ENCODE data around the gene CLECL1.

The CLECL1 gene

GRCh38 chr12:9732921-9733461, at the start of gene CLECL1:
Gene CLECL1 (minus strand): TSS chr12:9733097.
- no peak for DNase-seq (ENCODE audit: low read depth, low spot score)

DNA sequence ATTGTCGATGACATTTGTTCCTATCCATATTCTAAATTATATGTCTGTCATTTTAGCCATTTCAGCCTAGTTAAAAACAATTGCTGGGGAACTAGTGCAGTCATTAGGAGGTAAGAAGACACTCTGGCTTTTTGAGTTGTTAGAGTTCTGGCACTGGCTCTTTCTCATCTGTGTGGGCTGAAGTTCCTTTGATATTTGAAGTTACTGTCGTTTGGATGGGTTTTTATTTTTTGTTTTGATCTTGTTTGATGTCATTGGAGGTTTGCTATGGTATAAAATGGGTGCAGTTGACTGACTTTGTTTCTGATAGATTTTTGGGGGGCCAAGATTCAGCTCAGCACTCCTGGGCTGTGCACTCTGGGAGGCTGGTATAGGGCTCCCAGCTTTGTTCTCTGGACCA, 48.5 kb upstream of the CLECL1 start:
- no peak for DNase-seq (ENCODE audit: low read depth, low spot score)

DNA sequence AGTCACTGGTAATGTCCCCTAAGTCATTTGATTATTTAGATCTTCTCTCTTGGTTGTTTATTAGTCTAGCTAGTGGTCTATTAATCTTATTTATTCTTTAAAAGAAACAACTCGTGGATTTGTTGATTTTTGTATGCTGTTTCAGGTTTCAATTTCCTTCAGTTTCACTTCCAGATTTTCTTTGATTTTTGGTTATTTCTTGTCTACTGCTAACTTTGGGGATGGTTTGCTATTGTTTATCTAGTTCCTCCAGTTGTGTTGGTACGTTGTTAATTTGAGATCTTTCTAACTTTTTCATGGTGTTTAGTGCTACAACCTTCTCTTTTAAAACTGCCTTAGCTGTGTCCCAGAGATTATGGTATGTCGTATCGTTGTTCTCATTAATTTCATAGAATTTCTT, 46.3 kb upstream of the CLECL1 start:
- DNase-seq (ENCODE audit: low read depth, low spot score), result no peak

GRCh38 chr12:9776781-9777180, 43.9 kb upstream of the CLECL1 start:
- DNase-seq (ENCODE audit: low read depth, low spot score), result no peak

GRCh38 chr12:9773216-9773877, 40.5 kb upstream of the CLECL1 start:
- no peak for DNase-seq (ENCODE audit: low read depth, low spot score)

DNA sequence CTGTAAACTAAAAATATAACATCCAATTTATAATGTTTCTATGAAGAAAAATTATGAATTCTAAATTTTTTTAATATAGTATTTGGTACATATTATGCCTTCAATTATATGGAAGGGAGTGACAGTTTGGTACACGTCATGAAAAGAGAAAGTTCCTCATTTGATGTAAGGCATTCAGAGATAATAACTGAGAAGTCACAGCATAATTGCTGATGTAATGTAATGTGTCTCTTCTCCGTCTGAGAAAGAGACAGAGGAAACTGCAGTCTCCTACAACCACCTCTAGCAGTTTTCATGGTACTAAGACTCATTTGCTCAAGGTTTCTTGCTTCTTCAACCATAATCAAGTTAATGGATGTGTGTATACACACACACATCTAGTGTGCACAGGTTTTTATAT, 30.1 kb upstream of the CLECL1 start:
- DNase-seq (ENCODE audit: low read depth, low spot score), result no peak

DNA sequence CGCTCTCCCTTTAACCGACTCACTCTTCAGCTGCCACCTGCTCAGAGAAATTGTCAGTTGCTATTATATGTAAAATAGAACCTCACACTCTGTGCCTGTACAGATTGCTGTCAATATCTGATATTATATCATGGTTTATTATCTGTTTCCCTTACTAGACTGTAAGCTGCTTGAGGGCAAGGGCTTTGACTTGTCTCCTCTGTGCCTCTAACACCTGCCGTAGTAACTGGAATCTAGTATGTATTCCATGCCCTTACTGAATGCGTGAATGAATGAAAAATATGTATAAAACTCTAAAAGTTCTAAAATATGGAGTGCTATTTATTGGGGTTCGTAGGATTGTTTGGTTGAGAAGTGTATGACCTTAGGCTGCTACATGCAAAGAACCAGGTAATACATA, 29.5 kb upstream of the CLECL1 start:
- no peak for DNase-seq (ENCODE audit: low read depth, low spot score)

- DNase-seq (ENCODE audit: low read depth, low spot score), result no peak
Measured at GRCh38 chr12:9761419-9761781, 28.5 kb upstream of the CLECL1 start.

DNA sequence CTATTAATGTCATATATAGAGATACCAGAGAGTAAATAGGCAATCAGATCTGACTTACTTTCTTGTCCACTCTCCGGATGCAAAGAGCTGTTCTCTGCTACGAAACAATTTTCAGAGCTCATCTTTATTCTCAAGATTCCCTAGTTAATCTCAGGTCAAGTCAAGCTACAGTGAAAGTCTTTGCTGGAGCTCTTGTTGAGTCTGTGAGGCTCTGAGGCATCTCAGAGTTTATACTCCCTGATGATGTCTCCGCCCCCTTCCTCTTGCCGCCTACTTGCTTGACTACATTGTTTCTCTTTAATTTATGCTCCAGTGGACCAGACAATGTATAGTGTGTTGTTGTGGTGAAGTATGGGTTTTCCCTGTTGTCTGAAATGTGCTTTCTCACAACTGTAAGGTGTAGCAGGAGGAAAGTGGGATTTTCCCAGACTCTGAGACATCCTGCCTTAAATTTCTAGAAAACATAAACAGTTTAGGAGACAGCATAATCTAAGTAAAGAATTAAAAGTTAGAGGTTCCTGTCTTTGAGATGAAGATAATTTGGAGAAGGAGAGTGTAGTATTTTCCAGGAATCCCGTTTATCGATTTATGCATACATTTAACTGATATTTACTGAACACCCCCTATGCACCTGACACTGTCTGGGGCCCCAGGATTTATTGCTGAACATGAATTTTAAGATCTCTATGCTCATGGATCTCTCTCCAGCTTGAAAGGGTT, 28.0 kb upstream of the CLECL1 start, which contains the start of gene CD69:
Gene CD69 (minus strand): TSS at position 203 of the 720 bp plus-strand sequence. CDS start 81 bp downstream, at position 122.
- DNase-seq (ENCODE audit: low read depth, low spot score), result no peak

GRCh38 chr12:9760120-9760519, 27.2 kb upstream of the CLECL1 start:
- no peak for DNase-seq (ENCODE audit: low read depth, low spot score)

DNA sequence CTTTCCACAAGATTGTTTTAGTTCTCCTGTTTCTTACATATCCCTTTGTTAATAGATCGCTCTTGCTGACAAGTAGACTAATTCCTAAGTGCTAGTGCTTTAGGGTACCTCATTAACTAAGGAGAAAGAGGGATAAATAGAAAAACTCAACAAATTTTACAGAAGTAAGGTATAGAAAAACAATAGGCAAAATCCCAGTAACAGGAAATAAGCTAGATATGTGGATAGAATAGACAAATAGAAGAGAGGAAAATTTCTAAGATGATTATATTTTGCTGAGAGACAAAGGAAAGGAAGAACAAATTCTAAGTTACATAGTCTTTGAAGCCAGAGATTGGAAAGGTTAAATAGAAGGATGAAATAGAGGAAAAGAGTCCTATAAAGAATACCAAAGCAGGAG, 26.8 kb upstream of the CLECL1 start:
- no peak for DNase-seq (ENCODE audit: low read depth, low spot score)

- DNase-seq (ENCODE audit: low read depth, low spot score), result no peak
Measured at GRCh38 chr12:9758119-9758518, 25.2 kb upstream of the CLECL1 start.

DNA sequence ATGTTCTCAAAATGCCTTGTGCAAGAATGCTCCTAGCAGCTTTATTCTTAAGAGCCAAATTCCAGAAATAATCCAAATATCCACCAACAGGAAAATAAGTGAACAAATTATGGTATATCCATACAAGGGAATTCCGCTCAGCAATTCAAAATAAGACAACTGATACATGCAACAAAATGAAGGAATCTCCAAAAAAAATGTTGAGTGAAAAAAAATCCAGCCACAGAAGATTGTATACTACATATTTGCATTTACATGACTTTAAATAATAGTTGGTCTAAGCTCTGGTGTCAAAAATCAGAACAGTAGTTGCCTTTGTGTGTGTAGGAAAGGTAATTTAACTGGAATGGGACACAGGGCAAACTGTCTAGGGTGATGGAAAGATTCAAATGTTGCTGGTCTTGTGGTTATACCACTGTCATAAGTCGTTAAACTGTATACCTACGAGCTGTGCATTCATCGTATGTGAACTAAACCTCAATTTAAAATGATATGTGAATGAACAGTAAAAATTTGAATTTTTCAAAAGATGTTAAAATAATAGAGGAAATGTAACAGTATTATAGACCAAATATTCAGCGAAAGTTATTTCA, 24.6 kb upstream of the CLECL1 start:
- DNase-seq (ENCODE audit: low read depth, low spot score), result no peak

DNA sequence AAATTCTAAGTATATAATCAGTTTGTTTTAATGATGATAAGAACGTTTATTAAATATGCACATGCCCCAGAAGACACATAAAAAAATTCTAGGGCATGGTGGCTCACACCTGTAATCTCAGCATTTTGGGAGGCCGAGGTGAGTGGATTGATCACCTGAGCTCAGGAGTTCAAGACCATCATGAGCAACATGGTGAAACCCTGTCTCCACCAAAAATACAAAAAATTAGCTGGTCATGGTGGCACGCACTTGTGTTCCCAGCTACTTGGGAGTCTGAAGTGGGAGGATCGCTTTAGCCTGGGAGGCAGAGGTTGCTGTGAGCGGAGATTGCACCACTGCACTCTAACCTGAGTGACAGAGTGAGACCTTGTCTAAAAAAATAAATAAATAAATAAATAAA, 23.8 kb upstream of the CLECL1 start:
- DNase-seq (ENCODE audit: low read depth, low spot score), result no peak

DNA sequence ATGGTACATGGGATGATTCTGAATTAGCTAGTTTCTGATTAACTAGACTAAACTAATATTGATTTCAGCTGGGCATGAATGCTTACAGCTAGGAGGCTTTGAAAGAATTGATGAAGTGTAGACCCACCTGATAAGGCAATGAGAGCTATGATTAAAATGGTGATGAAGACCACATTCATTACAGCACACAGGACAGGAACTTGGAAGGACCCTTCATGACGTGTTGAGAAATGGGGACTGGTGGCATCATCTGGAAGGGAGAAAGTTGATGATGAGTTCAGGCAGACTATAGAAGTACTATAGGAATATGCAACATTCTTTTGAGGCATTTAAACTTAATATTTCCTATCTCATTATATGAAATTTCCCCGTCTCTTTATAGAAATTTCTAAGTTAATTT, 23.3 kb upstream of the CLECL1 start:
- DNase-seq (ENCODE audit: low read depth, low spot score), result no peak

- no peak for DNase-seq (ENCODE audit: low read depth, low spot score)
Measured at GRCh38 chr12:9755567-9755966, 22.7 kb upstream of the CLECL1 start.

DNA sequence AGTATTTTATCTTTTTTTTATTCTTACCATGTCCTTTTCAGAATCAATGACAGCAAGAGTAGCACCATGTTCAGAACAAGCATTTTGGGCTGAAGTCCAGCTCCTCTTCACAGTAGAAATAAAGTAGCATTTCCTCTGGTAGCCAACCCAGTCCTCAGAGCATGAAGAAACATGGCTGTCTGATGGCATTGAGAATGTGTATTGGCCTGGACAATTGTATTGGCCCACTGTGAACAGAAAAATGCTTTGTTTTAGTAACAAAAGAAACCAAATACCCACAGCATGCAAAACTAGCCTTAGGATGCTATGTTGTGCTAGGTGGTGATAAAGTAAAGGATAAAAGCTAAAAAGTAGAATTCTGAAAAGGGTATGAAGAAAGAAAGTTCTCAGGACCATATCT, 22.1 kb upstream of the CLECL1 start:
- DNase-seq (ENCODE audit: low read depth, low spot score), result no peak

DNA sequence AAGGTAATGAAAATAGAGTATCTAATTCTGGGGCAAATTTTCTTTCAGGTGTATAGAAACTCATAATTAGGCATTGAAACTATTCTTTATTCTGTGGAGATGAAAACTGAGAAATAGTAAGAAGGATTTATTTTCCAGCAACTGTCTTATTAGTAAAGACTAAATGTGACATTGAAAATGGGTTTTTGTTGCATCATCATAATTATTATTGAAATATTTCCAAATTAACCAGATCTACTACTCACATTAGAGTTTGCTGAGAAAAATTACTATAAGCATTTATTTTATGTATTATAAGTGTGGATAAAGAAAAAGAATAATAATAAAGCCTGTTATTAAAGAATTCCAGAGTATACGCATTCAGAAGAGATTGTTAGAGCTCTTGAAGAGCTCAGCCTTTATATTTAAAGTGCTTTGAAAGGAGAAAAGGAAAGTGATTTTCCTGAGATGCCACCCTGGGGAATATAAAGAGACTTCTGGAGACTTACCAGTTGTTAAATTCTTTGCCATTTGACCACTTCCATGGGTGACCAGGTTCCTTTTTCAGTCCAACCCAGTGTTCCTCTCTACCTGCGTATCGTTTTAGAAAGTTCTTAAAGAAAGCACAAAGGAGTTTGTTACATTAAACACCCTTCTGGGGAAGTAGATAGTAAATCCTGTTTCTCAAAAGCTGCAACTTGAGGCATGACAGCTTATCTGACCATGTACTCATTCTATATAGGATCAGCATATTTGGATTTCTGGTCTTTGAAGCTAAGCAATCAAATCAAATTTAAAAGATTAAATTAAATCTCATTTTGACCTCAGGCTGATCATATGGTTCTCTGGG, 21.4 kb upstream of the CLECL1 start:
- DNase-seq (ENCODE audit: low read depth, low spot score), result no peak

DNA sequence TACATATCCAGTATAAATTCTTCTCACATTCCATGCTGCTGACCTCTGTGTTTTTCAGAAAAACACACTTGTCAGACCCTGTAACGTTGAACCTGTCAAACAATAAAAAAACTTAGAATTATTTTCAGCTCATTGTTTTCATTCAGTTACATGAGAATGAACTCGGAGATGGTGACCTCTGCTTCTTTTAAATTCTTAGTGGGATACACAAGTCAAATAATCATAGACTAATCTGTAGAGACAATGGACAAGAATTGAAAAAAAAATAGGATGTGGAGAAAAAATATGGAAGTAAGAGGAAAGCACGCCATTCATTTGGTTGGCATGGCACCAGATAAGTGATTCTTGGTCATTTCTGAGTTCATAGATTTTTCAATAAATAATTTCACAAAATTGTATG, 20.6 kb upstream of the CLECL1 start:
- DNase-seq (ENCODE audit: low read depth, low spot score), result no peak

DNA sequence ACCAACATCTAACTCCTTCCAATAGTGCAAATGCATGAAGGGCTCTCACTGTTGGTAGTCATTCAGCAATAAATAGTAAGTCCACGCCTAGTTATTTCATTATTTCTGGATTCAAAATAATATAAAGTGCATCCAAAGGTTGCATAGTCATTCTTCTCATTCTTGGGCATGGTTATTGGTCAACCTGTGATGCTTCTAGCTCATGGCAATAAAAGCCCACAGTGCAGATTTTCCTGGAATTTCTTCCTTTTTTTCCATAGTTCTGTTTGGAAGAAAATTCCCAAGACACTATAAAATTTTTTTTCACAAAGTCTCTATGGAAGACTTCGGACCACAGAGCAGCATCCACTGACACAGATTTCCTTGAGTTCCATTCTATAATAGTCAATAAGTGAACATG, 20.2 kb upstream of the CLECL1 start:
- DNase-seq (ENCODE audit: low read depth, low spot score), result no peak

- no peak for DNase-seq (ENCODE audit: low read depth, low spot score)
Measured at GRCh38 chr12:9752145-9752933, 19.4 kb upstream of the CLECL1 start.

All from astrocyte of the hippocampus (primary cell).